ENCODE results near the gene LRP5.

- TF ChIP-seq POLR2A (IDR thresholded peaks at IDR 0.05) (no peak), CTCF (IDR thresholded peaks at IDR 0.05) (no peak)
Observed at GRCh38 chr11:68468217-68468828, 155.9 kb downstream of the LRP5 start.
